Stimulated activated naive CD8-positive, alpha-beta T cell treated with anti-CD3 and anti-CD28 coated beads, Interleukin-15, Interleukin-2, amounts not matched to agents 100 U/mL and 50 U/mL, for 24 hours (primary cell): ENCODE results near the gene FHL1.
A peak's percentile ranks its signal among the peaks of the same experiment; 100 is the strongest.
"Not testable (repeated sequence)": the region's sequence is repeated elsewhere in the genome, so short reads cannot be mapped to it uniquely, and the experiment has no call there.

Experiments used
- ATAC-seq: fragments of 150-1000 bp; cut with Tn5 transposase; one replicate; pipeline ENCODE4 v1.10.0; 2021
- DNase-seq: peaks from one replicate; pipeline ENCODE4 v3.0.0; 2021

Gene FHL1

DNA sequence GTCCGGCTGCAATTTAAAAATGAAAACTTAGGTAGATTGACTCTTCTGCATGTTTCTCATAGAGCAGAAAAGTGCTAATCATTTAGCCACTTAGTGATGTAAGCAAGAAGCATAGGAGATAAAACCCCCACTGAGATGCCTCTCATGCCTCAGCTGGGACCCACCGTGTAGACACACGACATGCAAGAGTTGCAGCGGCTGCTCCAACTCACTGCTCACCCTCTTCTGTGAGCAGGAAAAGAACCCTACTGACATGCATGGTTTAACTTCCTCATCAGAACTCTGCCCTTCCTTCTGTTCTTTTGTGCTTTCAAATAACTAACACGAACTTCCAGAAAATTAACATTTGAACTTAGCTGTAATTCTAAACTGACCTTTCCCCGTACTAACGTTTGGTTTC, 62.9 kb downstream of the FHL1 start:
- ATAC-seq = no peak
- DNase-seq = no peak

DNA sequence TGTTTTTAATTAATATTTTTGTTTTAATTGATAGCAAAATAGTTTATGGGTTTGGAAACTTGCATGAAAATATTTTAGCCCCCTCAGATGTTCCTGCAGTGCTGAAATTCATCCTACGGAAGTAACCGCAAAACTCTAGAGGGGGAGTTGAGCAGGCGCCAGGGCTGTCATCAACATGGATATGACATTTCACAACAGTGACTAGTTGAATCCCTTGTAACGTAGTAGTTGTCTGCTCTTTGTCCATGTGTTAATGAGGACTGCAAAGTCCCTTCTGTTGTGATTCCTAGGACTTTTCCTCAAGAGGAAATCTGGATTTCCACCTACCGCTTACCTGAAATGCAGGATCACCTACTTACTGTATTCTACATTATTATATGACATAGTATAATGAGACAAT, 63.5 kb downstream of the FHL1 start:
- DNase-seq = no peak
- no peak for ATAC-seq

DNA sequence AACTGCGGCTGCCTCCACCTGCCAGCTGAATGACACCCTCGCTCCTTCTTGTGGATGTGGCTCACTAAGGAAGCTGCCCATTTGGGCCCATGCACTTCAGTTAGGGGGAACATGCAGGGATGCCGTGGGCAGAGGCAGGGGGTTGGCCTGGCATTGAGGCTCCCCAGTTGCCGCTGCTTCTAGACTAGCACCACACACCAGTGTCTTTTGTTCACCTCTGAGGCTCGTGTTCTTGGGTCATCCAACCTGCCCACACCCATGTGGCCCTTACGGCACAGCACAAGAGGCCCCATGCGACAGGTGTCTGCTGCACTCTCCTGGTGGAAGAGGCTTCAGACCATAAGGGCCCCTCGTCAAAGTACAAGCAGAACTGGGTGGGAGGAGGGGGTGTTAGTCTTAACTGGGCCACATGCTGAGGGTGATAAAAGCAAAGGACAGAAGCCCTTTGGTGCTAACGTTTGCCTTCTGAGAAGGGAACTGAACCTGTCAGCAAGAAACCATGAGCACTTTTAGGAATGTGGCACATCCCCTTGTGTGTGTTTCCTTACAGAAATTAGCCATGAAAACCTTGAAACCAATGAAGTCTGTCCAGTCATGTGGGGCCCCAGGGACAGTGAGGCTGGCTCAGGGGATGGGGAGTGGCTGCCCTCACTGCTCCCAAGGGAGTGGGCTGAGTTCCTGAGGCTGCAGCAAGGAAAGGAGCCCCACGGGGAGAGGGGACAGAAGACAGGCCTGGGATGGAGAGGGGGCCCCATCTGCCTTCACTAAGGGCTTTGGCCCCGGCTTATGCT, 64.6 kb downstream of the FHL1 start:
- no peak for ATAC-seq

DNA sequence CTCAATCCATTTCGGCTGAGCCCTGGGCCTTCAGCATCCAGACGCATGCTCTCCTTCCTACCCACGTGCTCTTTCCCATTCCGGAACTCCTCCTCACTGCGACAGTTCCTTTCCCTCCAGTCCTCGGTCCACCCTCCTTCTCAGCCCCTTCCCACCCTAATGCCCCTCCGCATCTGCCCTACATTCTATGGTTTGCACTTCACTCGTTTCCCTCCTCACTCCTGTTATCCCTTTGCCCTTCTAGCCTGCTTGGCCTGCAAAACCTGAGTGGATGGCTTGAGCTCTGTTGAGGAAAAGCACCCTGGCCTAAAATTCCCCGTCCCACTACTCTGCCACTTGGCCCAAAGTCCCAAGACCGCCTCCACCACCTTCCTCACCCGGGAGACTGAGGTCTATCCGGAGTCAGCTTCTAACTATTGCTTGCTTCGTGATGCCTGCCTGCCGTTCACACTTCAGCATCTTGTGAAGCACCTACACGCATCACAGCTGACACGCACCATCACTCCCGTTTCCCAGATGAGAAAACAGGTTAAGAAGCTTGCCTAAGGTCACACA, 65.3 kb downstream of the FHL1 start:
- no peak for DNase-seq
- ATAC-seq = no peak

More for the DNA sequence above, 64.6 kb downstream of the FHL1 start:
- no peak for DNase-seq

DNA sequence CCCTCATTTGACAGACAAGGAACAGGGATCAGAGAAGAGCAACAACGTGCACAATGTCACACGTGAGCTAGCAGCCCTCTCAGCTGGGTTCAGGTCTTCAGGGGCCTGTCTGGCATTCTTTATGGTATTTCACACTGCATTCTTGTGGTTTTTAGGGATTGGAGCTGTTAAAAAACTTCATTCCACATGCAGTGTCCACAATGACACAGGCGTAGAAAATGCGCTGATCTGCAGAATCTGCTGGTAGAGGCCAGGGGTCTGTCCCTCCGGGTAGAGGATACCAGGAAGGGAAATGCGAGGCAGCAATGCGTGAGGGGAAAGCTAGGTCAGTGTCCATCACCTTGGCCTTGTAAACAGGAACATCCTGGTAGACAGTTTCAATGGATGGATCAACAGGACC, 67.2 kb downstream of the FHL1 start:
- DNase-seq (no peak), ATAC-seq (no peak)

DNA sequence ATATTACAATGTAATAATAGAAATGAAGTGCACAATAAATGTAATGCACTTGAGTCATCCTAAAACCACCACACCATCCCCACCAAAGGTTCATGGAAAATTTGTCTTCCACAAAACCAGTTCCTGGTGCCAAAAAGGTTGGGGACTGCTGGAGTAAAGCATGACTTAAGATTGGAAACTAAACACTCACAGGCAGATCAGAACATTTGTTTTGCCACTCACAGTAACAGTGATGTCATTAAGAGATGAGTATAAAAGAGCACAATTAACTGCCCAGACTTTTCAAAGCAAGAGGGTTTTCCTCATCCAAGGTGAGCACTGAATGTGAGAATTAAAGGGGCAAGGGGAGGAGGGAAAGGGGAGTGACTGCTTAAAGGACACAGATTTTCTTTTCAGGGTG, 68.2 kb downstream of the FHL1 start:
- DNase-seq (no peak), ATAC-seq (no peak)

DNA sequence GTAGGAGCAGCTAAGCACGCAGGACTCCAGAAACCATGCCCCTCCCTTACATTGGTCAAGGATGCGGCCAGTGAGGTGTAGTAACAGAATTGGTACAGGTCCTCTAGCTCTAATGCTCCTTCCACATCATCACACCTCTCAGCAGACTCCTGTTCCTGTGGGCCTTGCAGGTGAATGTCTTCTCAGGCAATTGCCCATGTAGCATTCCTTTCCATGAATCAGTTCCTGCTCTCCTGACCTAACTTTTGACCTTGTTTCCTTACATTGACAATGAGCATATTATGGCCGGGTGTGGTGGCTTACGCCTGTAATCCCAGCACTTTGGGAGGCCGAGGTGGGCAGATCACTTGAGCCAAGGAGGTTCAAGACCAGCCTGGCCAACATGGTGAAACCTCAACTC, 72.6 kb downstream of the FHL1 start:
- ATAC-seq (no peak), DNase-seq (no peak)

DNA sequence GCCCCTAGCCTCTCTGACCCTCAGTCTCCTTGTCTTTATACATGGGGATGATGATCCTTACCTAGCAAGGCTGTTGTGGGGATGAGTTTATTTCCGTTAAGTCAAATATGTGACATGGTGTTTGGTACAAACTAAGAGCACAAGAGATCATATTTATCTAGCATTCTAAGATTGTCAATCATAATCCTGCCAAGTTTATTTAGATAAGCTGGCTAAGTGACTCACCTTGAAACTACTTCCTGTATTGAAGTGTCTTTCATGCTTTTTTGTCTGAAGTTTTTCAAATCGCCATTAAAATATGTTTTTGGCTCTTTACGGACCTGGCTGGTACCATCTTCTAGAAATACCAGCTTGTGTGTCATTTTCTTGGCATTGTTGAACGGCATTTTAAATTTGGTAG, 73.2 kb downstream of the FHL1 start:
- DNase-seq = no peak
- no peak for ATAC-seq

DNA sequence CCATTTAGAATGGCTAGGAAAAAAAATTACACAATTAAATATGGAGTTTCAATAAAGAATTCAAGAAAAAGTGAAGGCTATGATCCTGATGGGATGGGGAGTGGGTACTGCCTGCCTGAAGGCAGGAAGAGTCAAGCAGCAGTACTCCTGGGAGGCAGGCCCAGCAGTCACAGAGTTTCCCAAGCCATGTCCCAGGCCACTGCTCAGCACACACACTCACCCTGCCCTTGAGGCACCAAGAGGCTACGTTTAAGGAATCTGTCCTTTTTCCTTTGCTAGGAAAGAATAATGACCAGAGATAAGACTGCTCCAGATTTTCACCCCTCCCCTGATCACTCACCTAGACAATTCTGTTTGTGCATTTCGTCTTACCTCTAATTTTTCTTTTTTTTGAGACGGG, 73.6 kb downstream of the FHL1 start:
- DNase-seq (no peak), ATAC-seq (no peak)

DNA sequence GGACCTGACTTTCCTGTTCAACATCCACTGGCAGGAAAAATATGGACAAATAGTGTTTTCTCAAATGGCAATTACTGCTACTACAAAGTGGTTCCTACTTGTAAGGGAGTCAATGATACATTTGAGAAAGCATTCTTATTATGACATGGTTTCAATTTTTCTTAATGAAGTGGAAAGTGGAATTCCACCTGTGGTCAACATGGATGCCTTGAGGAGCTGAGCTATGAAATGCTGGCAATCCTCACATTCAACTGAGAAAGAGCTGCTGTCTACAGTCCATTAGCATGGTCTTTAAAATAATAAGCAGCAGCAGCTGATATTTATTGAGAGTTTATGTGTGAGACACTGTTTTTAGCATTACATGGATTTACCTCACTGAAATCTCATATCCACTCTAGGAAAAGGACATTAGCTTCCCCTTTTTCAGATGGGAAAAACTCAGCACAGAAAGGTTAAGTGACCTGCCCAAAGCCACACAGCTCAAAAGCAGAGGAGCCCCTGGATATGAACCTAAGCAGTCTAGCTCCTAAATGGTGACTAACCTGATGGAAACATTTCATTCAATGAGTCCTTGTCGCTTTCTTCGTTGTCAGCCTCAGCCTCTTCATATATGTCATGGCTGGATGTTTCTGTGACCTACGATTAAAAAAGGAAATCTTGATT, 74.6 kb downstream of the FHL1 start:
- DNase-seq (no peak), ATAC-seq (no peak)

DNA sequence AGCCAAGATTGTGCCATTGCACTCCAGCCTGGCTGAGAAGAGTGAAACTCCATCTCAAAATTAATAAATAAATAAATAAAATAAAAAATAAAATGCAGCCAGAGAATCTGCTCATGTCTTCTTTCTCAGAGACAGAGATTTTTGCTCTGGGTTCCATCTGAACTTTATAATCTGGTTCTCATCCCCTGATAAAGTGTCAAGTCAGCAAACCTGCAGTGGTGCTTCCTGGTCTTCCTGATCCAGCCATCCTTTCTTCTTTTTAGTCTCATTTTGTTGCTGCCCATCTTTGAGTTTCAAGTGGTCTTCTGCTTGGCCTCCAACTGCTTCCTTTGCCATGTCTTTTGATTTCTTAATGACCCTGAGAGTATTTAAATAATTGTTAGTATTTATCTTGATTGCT, 79.7 kb downstream of the FHL1 start:
- no peak for ATAC-seq

DNA sequence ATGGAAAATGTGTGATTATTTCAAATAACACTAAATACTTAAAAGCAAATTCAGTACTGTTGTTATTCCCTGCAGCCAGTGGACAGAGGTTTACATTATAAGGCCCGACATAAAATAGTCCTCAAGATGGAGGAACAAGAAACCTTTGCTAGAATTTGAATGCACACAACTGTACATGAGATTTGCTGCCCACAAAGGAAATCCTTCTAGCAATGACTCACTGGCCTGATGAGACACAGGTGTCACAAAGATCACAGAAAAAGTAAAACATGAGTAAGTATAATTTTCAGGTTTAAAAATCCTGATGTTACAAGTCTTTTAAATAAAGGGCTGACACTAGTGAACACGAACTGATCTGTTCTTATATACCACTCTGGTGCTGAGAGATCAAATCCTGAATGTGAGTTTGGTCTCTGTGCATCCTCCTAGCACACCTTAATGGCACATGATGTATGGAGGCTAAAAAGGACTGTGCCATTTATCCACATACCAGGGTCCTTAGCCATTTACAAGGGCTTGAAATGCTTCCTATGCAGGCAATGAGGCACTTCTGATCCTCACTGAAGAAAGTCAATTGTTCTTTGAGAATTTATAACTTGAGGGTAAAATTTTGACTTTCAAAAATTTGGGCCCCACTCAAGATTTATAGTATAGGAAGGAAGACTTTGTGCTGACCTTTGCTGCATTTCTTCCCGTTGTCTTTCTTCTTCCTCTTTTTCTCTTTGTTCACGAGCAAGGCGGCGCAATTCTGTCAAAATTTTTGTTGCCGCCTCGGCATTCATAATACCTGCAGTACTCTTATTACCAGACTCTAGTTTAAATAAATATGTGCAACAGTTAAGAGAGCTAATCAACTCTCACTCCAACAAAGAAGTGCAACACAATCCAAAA, 80.9 kb downstream of the FHL1 start:
- no peak for DNase-seq
- peak; percentile 49 for ATAC-seq

More for the DNA sequence above, 79.7 kb downstream of the FHL1 start:
- no peak for DNase-seq

DNA sequence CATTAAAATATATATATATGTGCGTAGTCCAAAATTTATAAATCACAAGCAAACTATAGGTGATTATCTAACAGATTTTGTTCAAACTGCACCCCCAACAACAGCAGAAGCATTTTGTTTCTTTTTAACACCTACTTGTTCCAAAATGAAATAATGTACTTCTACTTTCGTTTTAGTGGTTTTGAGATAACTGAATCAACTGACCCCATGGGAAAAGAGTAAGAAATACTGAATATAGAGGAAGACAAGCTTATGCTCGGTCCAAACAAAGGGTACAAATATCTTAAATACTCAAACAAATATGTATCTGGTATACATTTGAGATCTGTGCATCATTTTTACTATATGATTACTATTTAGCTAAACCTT, 81.5 kb downstream of the FHL1 start:
- DNase-seq = no peak
- ATAC-seq = no peak

DNA sequence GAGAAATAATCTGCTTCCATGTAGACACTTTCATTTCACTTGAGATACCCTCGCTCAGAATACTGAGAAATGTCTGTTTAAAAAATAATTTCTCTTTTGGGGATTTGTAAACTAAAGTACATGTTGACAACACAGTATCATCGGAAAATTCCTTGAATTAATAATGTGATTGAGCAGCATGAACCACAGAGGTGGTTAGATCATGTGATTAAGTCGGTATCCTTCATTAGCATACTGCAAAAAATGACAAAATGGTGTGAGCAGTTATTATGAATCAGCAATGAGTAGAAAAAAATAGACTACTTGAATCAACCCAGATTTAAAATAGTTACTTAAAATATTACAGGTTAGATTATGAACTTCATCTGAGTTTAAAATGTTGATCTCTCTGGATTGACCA, 89.7 kb downstream of the FHL1 start:
- ATAC-seq = no peak

DNA sequence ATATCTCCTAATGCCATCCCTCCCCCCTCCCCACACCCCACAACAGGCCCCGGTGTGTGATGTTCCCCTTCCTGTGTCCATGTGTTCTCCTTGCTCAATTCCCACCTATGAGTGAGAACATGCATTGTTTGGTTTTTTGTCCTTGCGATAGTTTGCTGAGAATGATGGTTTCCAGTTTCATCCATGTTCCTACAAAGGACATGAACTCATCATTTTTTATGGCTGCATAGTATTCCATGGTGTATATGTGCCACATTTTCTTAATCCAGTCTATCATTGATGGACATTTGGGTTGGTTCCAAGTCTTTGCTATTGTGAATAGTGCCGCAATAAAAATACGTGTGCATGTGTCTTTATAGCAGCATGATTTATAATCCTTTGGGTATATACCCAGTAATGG, 90.5 kb downstream of the FHL1 start:
- DNase-seq, ATAC-seq: not testable (repeated sequence)

More for the DNA sequence above, 89.7 kb downstream of the FHL1 start:
- no peak for DNase-seq

DNA sequence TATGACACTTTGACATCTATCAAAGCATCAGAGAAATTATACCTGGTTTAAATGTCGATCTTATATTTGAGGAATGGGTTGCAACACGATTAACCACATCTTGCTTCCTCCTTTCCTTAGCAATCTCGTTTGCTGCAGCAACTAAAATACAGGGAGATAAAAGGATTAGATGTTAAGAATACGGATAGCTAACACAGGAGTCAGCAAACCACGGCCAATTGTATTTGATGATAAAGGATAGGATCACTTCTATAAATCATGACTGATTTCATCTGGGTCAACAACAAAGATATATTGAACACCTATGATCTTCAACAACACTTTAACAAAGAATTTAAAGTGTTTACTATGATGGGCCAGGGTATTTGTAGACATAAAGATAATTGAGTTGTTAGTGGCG, 98.9 kb downstream of the FHL1 start:
- ATAC-seq (no peak), DNase-seq (no peak)

DNA sequence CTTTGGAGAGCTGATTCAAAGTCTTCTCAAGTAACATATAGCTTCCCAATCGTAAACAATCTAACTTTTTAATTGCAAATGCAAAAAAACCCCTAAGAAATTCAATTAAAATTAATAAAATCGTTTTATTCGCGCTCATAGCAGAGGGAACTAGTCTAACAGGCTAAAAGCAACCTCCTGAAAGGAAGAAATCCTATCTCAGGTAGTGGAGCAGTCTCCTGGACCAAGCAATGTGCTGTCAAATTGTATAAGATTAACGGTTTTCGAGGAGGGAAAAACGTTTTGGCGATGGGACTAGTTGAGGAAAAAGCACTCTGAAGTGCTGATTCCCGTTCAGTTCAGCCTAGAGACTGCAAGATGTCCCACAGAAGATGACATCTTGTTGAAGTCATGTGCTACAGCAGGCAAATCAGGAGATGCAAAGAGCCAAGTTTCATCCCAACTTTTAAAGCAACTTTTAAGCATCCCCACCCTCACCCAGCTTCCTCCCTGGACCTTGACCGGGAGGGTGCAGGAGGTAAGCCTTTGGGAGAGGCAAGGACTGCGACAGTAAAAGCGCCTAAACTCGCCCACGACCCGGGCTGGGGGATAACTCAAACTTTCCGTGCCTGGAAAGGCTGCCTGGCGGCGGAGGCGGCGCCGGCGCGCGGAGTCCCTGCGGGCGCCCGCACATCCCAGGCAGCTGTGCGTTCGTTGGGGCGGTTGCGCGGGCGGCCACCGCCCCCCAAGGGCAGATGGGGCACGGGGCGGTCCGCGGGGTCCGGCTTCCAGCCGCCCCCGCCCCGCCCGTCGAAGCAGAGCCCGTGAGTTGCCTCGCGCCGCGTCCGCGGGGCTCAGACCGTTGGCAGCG, 103.1 kb downstream of the FHL1 start:
- ATAC-seq = peak; percentile 58
- DNase-seq = peak; percentile 52

DNA sequence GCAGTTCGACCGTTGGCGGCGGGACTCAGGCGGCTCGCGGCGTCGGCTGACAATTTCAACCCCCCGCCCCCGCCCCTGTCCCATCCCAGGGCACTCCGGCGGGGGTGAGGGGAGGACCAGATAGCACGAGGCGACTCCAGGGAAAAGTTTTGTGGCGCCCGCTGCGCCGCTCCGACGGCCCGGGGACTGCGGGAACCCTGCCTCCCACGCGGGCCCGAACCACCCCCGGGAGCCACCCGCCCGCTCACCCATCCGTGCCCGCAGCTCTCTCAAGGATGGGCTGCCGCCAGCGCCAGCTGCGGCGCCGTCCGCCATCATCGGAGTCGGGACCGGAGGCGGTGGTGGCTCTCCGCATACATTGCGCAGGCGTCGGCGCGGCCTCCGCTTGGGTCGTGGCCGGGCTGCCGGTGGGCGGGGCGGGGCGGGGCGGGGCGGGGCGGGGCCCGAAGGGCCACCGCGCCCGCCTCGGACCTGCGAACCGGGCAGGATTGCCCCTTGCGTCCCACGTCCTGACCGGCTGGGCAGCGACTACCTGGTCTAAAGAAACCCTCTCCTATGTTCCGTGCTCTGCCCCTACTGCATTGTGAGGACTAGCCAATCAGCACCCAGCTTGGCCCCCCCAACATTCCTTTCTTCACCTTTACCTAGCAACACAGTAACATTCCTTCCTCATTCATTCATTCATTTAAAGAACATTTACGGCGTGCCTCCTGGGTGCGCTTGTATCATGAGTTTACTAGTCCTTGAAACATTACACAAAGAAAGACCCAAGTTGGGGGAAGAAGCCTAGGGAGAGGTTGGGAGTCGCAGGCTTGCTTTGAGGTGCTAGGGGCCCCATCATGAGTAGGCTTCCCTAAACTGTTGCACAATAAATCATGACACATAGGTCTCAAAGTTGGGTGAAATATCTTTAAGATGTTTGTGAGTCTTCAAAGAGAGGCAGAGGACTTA, 104.0 kb downstream of the FHL1 start, which contains the start of gene MAP7D3:
Gene MAP7D3 (minus strand): TSS at position 360 of the 951 bp plus-strand sequence. CDS start 42 bp downstream, at position 318.
- DNase-seq (peak; percentile 67), ATAC-seq (peak; percentile 85)

DNA sequence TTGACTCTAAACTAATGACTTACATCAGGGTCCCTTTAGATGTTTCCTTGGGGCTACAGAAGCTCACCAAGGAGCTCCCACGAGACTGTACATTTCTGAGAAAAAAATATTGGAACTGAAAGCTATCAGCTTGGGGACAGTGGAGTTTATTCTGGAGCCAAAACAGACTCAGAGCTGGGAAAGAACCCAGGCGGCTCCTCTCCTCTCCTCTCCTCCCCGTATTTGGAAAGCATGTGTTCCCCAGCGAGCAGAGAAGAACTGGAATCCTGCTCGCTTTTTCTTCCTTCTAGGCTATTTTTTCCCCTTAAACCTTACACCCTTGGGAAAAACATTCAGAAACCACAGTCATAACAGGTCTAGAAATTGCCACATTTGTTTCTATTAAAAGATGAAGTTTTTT, 108.2 kb downstream of the FHL1 start:
- ATAC-seq (no peak), DNase-seq (no peak)

DNA sequence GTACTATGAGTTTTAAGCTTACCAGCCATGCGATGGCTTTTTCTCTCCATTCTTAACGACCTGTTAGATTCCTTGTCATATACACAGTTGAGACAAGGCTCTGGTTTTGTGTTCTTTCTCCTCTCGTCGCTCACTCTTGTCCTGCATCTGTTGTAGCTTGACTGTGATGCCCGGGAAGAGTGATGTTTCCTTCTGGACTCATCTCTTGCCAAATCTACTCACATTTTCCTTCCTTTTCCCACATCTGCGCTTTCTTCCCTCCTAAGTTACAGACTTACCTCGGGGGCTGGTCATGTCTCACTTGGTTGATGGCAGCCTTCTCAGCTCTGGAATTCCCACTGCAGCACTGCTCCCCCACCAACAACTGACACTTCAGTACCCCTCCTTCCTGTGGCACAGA, 108.7 kb downstream of the FHL1 start:
- no peak for ATAC-seq
- no peak for DNase-seq
